Activated CD4-positive, CD25-positive, alpha-beta regulatory T cell treated with anti-CD3 and anti-CD28 coated beads, Interleukin-2, amount 50 U/mL, for 24 hours (primary cell): ENCODE data around the gene EGR1.
"Not testable (repeated sequence)": the region's sequence is repeated elsewhere in the genome, so short reads cannot be mapped to it uniquely, and the experiment has no call there.

Source experiments
- ATAC-seq, 2 donors: fragments of 150-1000 bp; cut with Tn5 transposase; one replicate each; pipeline ENCODE4 v1.10.0; 2021; ENCODE audit warnings: mild to moderate bottlenecking in 1 of 2, moderate library complexity in 1 of 2

The EGR1 gene

DNA sequence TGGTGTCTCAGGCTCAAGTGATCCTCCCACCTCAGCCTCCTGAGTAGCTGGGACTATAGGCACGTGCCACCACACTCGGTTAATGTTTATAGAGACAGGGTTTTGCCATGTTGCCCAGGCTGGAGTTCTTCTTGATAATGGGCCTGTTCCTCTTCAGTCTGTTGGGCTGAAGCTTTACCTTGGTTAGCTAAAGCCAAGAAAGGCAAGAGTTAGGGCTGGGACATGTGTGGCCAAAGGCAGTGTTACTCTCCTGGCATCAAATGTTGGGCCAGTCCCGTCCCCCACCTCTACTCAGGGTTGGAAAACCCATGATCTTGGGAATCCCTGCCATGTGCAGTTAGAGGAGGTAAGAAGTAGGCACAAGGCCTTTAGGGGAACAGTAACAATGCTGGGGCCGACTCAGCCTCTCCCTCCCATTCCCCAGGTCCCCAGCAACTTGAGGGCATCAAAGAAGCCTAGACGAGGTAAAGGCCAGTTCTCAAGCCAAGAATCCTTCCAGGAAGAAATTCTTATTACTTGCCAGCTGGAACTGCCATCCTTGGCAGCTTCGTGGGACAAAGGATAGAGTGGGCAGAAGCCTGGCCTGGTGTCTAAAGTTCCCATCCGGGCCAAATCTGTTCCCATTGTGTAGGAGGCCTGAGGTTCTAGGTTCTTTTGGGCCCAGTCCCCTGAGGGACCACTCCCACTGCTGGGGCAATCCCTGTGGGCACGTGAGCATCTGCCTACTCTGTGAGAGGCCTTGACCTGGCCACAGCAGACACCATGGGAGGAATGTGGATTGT is 4.5 kb downstream of the EGR1 start:
- ATAC-seq = no peak

DNA sequence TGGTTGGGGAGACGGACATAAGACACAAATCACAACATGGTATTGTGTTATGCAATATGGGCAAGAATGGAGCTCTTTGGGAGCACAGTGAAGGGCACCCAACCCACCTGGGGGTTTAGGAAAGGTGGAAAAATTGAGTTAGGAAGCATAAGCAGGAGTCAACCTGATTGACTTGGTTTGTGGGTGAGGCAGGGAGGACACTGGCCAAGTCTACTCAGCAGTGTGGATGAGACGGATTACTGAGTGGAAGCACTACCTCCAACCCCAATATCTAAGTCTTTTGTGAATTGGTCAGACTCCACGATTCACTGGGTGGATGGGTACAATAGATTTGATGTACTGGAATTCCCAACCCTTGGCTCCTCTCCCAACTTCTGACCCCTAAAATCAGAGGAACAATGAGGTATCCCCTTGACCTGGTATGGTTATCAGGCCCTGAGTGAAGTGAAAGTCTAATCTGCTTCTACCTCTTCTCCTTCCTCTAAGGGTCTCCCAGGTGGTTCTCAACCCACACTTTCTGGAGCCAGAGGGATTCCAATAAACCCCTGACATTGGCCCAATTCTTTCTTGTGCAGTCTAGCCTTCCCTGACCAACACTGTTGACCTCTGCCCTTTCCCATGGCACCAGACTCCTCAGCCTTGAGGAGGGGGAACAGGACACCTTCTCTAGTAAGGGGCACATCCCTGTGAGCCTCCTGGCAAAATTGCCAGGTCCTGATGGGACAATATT is 5.2 kb downstream of the EGR1 start:
- no peak for ATAC-seq

DNA sequence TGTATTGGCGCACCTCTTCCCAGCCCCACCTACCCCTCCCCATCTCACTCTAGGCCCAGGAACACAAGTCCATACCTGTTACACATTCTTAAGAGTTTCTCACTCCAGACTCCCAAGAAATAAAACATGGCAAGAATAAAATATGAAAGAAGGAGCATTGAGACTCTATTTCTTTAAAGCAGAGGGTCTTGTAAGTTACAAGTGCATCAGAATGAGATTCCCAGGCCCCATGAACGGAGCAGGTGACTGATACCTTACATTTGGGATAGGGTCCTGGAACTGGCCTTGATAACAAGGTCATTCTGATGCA is 5.7 kb downstream of the EGR1 start:
- ATAC-seq = no peak

DNA sequence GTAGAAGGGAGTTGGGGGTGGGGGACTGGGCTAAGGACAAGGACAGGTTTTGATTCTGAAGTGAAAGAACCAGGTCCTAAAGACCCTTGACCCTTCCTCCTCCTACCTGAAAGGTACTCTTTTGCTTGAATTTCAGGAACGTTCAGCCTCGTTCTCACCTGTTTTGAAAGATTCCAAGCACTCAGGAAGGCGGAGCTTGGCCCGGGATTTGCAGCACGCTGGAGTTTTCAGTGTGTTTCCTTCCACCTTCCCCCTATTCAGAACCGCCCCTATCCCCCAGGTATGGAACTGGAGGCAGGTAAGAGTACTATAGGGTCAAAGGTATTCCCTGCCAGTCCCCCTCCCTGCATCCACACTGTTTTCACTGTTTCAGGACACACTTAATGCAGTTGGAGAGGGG is 7.1 kb downstream of the EGR1 start:
- ATAC-seq = no peak

DNA sequence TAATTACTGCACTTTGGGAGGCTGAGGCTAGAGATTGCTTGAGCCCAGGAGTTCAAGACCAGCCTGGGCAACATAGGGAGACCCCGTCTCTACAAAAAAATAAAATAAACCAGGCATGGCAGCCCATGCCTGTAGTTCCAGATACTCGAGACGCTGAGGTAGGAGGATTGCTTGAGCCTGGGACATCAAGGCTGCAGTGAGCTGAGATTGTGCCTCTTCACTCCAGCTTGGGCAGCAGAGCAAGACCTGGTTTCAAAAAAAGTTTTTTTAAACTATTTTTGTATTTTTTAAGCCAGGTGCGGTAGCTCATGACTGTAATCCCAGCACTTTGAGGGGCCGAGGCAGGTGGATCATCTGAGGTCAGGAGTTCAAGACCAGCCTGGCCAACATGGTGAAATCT is 7.9 kb downstream of the EGR1 start:
- not testable (repeated sequence) for ATAC-seq

DNA sequence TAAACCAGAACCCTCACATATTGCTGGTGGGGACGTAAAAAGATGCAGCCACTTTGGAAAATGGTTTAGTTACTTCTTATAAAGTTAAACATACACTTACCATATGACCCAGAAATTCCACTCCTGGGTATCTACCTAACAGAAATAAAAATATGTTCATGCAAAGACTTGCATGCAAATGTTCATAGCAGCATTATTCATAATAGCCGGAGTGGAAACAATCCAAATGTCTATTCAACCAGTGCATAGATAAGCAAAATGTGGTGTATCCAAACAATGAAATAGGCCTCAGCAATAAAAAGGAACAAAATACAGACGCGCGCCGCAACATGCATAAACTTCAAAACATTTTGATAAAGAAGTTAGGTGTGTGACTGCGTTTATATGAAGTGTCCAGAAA is 11.6 kb downstream of the EGR1 start:
- ATAC-seq = no peak

DNA sequence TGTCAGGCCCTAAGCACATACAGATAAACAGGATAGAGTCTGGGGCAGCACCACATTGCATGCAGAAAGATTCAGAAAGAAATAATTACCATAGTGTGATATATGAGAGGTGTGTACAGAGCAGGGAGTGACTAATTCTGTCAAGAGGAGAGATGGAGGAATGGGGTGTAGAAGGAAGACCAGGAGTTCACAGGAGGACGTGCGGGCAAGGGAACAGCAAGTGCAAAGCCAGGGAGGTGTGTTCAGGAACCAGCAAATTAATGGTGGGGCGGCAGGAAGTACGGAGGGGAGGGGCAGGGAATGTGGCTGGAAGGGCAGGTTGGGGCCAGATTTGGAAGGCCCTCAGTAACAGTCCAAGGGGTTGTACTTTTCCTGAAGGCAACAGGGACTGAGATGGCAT is 17.4 kb downstream of the EGR1 start:
- ATAC-seq = no peak

DNA sequence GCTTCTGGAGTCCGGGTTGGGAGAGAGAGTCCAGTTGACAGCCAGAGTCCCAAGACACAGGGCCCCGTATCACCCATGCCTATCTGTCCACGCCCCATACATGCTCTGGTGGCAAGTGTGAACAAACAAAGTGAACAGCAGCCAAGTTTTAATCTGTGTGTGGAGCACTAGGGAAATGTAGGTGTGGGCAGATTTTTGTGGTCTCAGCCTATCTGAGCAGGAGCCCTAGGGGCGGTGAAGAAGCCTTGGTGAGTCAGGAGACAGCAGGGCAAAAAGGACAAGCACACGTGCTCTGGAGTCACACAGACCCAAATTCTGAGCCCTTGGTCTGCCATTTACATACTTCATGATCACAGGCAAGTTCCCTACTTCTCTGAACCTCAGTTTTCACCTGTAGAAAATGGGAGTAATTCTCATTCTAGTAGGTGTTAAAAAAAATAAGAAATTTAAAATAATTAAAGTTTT is 23.2 kb downstream of the EGR1 start:
- ATAC-seq = no peak

DNA sequence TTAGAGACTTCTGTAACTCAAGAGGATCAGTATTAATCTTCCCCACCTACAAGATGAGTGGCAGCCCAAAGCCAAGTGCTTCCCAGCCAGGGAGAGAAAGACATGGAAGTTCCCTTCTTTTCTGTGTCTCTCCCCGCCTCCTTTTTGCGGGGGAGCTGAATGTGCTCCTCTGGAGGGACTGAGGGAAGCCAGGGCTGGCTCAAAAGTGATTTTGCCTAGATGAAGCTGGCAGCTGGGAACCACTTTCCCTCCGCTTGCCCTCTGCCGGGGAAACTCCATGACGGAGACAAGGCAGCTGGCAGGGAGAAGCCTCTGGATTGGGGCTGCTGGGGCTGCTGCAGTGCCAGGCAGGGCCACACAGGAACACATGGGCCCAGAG is 24.4 kb downstream of the EGR1 start:
- ATAC-seq = no peak

DNA sequence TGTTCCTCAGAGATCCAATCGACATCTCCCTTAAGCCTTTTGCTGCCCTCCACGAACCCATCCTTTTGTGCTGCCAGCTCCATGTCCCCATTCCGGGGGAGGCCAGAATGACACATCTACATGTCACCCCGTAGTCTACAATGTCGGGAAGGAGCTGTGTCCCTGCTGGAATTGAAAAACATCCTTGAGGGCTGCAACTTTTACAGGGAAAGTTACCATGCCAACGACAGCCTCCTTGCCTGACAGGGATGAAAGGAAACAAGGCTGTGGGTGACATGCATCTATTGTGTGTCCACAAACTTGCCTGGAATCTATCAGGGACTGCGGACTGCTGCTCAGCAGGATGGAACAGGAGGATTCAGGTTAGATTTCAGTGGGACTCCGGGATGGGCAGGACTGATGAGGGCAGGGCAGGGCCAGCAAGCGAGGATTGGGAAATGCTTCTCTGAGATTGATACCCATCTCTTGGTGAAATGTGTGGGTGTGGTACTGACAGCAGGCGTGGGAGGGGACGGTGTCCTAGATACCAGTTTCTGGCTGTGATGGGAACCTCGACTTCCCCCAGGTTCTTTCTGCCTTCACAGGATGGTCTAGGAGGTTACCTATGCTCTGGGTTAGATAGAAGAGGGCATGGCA is 25.5 kb downstream of the EGR1 start:
- ATAC-seq = no peak

DNA sequence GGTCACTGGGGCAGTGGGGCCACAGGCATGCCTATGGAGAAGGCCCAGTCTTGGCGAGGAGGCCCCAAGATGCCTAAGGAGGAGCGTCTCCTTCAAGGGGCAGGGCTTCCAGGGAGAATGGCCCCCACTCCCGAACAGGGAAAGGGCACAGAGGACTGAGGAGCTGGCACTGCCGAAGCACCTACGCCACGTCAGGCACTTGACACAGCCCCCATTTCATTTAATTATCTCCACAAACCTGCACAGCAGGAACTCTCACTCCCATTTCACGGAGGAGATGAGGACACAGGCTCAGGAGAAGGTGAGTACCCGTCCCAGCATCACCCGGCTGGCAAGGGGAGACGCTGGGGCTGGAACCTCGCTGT is 26.0 kb downstream of the EGR1 start:
- ATAC-seq = no peak

DNA sequence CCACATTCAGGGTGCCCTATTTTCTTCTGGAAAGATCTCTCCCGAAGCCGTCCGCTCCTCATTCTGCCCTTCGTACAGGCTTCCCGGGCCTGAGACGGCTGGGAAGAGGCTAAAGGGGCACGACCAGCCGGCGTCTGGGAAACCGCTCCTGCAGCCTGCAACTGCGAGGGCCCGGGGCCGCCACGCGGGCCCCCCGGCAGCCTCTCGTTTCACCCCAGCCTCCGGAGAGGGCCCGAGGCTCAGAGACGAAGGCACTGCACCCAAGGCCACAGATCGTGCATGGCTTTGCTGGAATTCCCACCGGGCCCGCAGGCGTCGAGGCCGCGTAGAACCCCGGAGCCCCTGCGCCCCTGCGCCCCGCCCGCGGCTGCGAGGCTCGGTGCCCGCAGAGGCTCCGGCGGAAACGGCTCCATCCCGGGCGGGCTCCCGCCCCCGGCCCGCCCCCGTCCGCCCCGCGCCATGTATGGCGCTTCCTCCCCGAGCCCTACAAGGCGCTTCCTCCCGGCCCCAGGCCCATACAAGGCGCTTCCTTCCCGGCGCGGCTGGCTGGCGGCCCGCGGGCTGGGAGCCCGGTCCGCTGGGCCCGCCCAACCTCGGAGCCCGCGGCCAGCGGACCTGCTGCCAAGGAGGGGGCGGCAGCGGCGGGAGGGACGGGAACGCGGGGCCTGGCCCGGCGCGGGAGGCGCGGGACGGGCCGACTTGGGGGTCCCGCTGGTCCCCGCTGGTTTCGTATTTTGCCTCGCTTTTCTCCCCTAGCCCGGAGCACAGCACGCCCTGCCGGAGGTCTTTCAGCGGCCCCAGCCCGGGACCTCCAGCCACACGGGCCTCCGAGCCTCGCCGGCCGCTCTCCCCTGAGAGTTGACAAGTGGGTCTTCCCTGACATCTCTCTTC is 26.6 kb downstream of the EGR1 start:
- ATAC-seq = peak; percentile 99

DNA sequence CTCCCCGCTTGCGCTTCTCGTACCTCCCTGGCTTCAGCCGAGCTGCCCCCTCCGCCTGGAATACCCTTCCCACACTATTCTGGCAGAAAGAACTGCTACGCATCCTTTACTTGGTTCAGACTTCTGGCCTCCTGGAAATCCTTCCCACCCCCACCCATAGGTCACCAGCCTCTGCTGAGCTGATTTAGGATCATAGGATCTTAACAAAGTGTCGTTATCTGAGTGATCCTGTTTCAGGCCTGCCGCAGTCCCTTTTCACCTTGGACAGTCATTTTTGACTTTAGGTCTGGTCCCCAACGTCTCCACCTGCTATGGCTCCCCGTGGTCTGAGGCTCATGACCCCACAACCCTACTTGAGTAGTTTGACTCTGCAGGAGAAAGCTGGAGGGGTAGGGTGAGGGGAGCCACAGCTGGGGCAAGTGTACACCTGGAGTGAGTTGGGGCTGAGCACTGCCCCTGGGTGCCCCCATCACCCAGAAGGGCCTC is 27.3 kb downstream of the EGR1 start:
- no peak for ATAC-seq

DNA sequence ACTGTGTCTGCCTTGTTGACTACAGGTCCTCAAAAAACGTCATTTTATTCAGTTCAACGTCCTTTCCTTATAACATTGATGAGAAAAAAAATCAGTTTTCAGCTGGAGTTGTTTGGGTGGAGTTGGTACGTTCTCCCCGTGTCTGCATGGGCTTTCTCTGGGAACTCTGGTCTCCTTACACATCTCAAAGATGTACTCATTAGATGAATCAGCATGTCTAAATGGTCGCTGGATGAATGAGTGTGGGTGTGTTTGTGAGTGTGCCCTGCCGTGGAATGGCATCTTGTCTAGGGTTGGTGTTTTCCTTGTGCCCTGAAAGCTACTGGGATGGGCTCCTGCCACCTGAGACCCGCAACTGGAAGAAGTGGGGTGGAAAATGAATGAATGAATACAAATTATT is 30.1 kb downstream of the EGR1 start:
- ATAC-seq = no peak

DNA sequence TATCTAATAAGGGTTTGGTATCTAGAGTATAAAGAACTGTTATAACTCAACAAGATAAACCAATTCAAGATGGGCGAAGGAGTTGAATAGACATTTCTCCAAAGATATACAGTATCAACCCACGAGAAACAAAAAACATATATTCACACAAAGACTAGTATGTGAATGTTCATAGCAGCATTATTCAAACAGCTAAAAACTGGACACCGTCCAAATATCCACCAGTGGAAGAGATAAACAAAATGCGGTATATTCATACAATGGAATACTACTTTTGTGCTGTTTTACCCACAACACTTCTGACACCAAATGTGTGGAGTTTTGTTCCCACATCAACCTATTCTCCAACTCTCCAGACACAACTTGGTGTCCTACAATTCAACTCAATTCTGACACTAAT is 33.1 kb downstream of the EGR1 start:
- ATAC-seq = no peak

DNA sequence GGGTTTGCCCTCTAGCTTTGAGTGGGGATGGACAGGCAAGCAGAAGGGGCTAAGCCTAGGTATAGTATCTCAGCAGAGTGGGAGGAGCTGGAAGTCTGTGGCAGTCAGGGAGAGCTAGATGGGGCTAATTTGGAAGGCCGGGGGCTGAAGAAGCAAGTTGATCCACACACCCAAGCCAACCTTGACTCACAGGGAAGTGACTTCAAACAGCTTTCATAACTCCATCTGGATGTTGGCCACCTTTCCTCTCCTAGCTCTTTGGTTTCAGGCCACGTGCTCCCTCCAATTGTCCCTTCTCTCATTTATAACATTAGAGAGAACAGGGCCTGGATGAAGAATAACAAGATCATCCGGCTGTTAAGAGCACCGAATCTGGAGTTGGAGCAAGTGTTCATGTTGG is 36.8 kb downstream of the EGR1 start:
- no peak for ATAC-seq

DNA sequence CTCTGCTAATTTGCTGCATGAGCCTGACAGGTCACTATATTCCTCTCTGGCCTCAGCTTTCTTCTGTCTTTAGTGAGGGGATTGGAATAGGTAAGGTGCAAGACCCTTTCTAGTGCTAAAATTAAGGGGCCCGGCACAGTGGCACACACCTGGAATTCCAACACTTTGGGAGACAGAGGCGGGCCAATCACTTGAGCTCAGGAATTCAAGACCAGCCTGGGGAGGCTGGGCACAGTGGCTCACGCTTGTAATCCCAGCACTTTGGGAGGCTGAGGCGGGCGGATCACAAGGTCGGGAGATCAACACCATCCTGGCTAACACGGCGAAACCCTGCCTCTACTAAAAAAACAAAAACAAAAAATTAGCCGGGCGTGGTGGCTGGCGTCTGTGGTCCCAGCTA is 37.2 kb downstream of the EGR1 start:
- no peak for ATAC-seq

DNA sequence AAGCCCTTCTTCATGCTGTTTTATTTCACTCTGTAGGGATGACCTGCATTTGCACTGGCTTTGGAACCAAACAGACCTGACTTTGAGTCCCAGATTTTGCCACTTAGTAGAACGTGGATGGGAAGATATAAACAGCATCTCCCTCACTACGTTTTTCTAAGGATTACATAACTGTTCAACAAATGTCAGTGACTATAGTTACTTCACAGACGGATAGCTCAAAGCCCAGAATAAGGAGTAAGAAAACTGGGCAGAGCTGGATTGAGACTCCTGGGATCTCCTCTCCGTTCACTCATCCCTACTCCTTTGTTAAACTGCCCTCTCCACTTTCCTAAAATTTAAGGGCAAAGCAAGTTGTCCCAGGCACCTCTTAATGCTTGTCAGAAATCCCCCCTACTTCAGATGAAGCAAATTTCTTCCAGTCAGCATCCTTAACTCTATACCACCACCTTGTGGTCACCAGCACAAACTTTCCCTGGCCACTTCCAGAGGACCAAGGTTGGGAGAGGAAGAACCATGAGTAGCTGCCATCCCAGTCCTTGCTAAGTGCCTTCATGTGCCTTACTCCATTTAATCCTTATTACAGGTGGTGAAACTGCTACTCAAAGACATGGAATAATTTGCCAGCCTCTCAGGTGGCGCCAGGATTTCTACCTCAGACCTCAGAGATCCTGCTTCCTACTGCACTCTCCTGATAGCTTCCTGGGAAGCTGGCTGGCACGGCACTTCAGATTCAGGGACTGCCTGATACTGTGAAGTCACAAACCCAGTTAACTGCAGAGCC is 38.4 kb downstream of the EGR1 start:
- ATAC-seq = peak; percentile 57 to 68

DNA sequence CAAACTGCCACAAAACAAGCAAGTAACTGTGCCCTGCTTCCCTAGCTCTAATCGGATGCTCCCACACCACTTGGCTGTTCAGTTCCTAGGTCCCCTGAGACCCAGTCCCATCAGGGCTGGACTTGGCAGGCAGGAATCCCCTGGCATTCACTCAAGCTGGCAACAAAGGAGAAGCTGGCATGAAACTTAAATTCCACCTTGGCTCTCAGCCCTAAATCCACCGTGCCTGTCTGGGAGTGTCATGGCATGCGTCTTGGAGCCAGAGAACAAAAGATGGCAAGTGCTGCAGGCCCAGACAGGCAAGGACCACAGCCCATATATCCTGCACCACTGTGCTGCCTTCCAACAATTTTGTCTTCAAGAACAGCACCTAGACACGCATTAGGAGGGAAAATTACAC is 39.5 kb downstream of the EGR1 start:
- no peak for ATAC-seq

DNA sequence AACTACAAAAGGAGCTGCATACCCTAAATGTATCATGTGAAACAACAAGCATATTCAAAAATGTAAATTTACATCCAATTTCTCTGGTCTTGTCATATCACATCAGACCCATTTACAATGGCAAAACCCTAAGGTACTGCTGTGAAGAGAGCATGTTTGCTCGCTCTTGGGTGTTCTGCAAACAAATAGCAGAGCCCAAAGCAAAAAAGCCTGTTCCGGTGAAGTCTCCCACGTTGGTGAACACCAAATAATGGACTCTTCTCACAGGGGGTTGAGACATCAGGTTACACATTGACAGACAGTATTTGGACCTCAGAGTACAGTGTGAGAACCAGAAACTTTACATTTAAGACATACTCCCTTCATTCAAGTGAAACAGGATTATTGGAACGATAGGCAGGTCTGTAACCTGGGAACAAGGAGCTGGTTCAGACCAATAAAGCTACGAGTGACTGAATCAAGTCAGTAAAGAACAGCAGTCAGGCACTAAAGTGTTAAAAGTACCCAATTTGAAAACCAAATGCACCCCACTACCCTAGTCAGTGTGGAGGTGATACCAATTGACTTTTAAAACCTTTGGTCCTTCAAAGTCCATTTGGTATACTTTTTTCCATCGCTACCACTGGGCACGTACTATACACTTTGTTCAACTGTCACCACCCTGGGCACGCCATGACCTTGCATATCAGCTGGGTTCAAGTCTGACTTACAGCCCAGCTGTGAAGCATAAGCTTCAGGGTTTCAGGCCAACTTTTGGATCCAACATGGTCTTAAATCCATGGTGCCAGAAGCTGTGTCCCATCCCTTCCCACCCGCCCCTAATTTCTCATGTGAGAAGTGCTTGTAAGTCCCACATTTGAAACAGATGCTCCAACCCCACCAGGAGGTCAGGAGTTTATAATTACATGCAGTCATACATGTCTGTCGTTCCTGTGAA is 41.4 kb downstream of the EGR1 start:
- ATAC-seq = no peak

DNA sequence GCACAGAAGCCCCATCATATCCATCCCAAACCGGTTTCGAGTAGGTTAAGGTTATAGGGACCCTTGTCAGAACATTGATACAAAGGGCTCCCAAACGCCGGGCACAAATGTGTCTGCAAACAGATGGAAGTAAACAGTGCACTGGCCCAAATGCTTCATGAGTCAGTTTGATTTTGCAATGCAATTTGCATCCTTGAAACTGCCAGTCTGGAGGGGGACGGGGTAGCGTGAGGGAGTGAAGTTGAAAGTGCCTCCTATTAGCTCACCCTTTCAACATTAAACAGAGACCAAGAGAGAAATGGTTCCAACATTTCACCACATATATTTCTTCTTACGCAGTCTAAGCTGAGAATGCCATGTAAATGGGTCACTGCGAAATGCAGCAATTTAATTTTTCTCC is 42.2 kb downstream of the EGR1 start:
- not testable (repeated sequence) for ATAC-seq
